Measurements from ENCODE around the gene OPN3. TPM values are rescaled to one million over a fixed set of nuclear protein-coding genes. Genes with fewer than 3 reads are reported as not detected.
A peak's percentile ranks its signal among the peaks of the same experiment; 100 is the strongest.

The OPN3 gene
- total RNA-seq, 2 donors from 2014 or later: 5.8 to 7.7 TPM

- ATAC-seq (no peak), DNase-seq (no peak)
- intact Hi-C loops (cut with DNase I): no loop called here
Observed at GRCh38 chr1:241553886-241554592, 86.1 kb downstream of the OPN3 start.

GRCh38 chr1:241551759-241552638 lies 88.2 kb downstream of the OPN3 start:
- ATAC-seq (peak; percentile 59 to 63), DNase-seq (peak; percentile 33)
- intact Hi-C loops (cut with DNase I): no loop called here

DNA sequence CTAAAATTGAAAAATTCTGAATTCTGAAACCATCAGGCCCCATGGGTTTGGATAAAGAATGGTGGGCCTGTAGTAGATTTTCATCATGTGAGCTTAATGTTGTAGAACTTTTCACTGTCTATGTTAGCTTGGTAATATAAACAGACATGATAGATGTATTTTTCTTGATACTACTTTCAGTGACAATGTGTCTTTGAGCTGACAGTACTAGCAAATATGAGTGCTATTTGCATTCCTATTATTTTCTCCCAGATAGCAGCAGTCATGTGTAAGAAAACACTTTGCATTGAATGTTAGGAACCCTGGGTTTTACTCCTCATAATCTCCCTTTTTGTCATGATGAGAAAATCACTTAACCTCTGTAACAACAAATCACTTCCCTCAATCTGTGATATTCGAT lies 89.9 kb downstream of the OPN3 start:
- ATAC-seq (no peak), DNase-seq (no peak)
- intact Hi-C loops (cut with DNase I): no loop called here

GRCh38 chr1:241548008-241548407 lies 92.2 kb downstream of the OPN3 start:
- no peak for ATAC-seq
- DNase-seq: no peak
- intact Hi-C loops (cut with DNase I): no loop called here

Other genes with a start within 250 kb of the OPN3 start
- 100 to 1,000 TPM; 146 to 181 TPM for gene FH, start 120.6 kb downstream of the OPN3 start, total RNA-seq
- gene KMO, start 108.0 kb downstream of the OPN3 start, total RNA-seq: under 1 TPM; 0.39 to 0.47 TPM
- gene CHML, start within 50 bp of the OPN3 start, total RNA-seq: 1 to 10 TPM; 5.1 to 5.9 TPM
- gene WDR64, start 11.9 kb upstream of the OPN3 start, total RNA-seq: not detected
- gene EXO1, start 207.8 kb upstream of the OPN3 start, total RNA-seq: 1 to 10 TPM in 1 of 2 donors, under 1 TPM in 1; 0.24 to 1.1 TPM

Data from left cardiac atrium (tissue), 4 donors.